Endothelial cell of umbilical vein (primary cell): ENCODE data around the gene EIF3D. TPM values are rescaled to one million over a fixed set of nuclear protein-coding genes. Genes with fewer than 3 reads are reported as not detected.

Experiments used
- BruUV-seq: library from RNA; stranded (reverse); fragments of 400-500 nt; replicated peaks from 2 replicates; lab custom pipeline; 2021; lab: Mats Ljungman, UMichigan
- CTCF ChIA-PET: fragments of 300-600, 350-600 bp; sonication (Branson Sonifier 250); formaldehyde crosslinking; loops from one replicate; lab custom pipeline; 2021; ENCODE audit warnings: antibody characterized with exemption, inconsistent platforms; lab: Charles Lee
- POLR2A ChIA-PET: fragments of 300-600, 350-600 bp; sonication (Branson Sonifier 250); formaldehyde crosslinking; loops from one replicate; lab custom pipeline; 2021; ENCODE audit warnings: antibody characterized with exemption, inconsistent platforms; lab: Charles Lee
- DNase-seq: peaks from one replicate; pipeline ENCODE4 v3.0.0-alpha.2; 2011; ENCODE audit warnings: low read depth, low spot score
- FAIRE-seq: peaks from 2 replicates; lab custom pipeline; 2011; peaks lifted over from hg19 to GRCh38; lab: Jason Lieb, UNC
- H2AFZ ChIP-seq: 2 replicates; pipeline ENCODE4 v1.6.0; 2012; ENCODE audit warnings: low read depth, low read length, control low read depth, inconsistent platforms
- H3K27ac ChIP-seq: 2 replicates; pipeline ENCODE4 v1.5.1; 2011; ENCODE audit warnings: low read depth, mild to moderate bottlenecking, control low read depth, low read length, moderate library complexity; ENCODE audit not compliant: insufficient read depth
- H3K27me3 ChIP-seq, 2 experiments: 2 replicates each; pipeline versions ENCODE4 v1.6.0 to v1.6.1; 2011; ENCODE audit warnings: low read length in 2 of 2, mixed read lengths in 1 of 2; ENCODE audit not compliant: control insufficient read depth in 2 of 2, insufficient read depth in 2 of 2
- H3K36me3 ChIP-seq, 2 experiments: 2 replicates in 1 of 2; 3 replicates in 1 of 2; pipeline ENCODE4 v1.5.1; 2011; ENCODE audit warnings: low read length in 2 of 2, mild to moderate bottlenecking in 1 of 2, moderate library complexity in 1 of 2; ENCODE audit not compliant: control insufficient read depth in 2 of 2, insufficient read depth in 2 of 2; ENCODE audit errors: extremely low read depth in 1 of 2
- H3K4me1 ChIP-seq: 3 replicates; pipeline ENCODE4 v1.5.1; 2011; ENCODE audit warnings: mild to moderate bottlenecking, low read length; ENCODE audit not compliant: control insufficient read depth, insufficient read depth; ENCODE audit errors: extremely low read depth
- H3K4me2 ChIP-seq: 2 replicates; pipeline ENCODE4 v1.6.1; 2011; ENCODE audit warnings: low read length, control low read depth, mixed read lengths; ENCODE audit not compliant: insufficient read depth
- H3K4me3 ChIP-seq, 3 experiments: fragments of 200-600 bp in 1 of 3; sonication (generic), shearing (Covaris generic) in 1 of 3; replicated peaks in 1 of 3; 2 replicates each; pipeline ENCODE4 v1.5.1; 2011 to 2016; ENCODE audit warnings: control low read depth in 3 of 3, low read length in 3 of 3, mild to moderate bottlenecking in 2 of 3, inconsistent platforms in 1 of 3, low read depth in 1 of 3, moderate library complexity in 1 of 3; ENCODE audit not compliant: insufficient read depth in 1 of 3
- H3K79me2 ChIP-seq: 2 replicates; pipeline ENCODE4 v1.6.0; 2012; ENCODE audit warnings: low read length, inconsistent platforms; ENCODE audit not compliant: control insufficient read depth, insufficient read depth
- H3K9ac ChIP-seq: replicated peaks from 2 replicates; pipeline ENCODE3; 2011; ENCODE audit warnings: low read length, control low read depth; ENCODE audit not compliant: insufficient read depth; ENCODE audit errors: extremely low read depth
- H3K9me1 ChIP-seq: replicated peaks from 3 replicates; pipeline ENCODE4 v1.6.0; 2011; ENCODE audit warnings: mild to moderate bottlenecking, low read length; ENCODE audit not compliant: control insufficient read depth, insufficient read depth; ENCODE audit errors: extremely low read depth
- H3K9me3 ChIP-seq: replicated peaks from 2 replicates; pipeline ENCODE4 v1.5.1; 2012; ENCODE audit warnings: low read length, inconsistent platforms; ENCODE audit not compliant: control insufficient read depth, insufficient read depth
- H4K20me1 ChIP-seq: replicated peaks from 2 replicates; pipeline ENCODE3; 2011; ENCODE audit warnings: mild to moderate bottlenecking, low read length; ENCODE audit not compliant: control insufficient read depth, insufficient read depth; ENCODE audit errors: extremely low read depth
- EZH2 ChIP-seq: IDR thresholded peaks from 2 replicates; pipeline ENCODE4 v1.6.1; 2012; ENCODE audit warnings: borderline replicate concordance, low read depth, mild to moderate bottlenecking, moderate library complexity, low read length, inconsistent platforms; ENCODE audit not compliant: severe bottlenecking
- FOS ChIP-seq: IDR thresholded peaks from 2 replicates; pipeline ENCODE4 v1.6.1; 2011; ENCODE audit warnings: mild to moderate bottlenecking, low read length, moderate library complexity, borderline replicate concordance; ENCODE audit not compliant: insufficient read depth
- GATA2 ChIP-seq: IDR thresholded peaks from 2 replicates; pipeline ENCODE4 v1.7.0; 2011; ENCODE audit warnings: low read depth, mild to moderate bottlenecking, moderate library complexity, mixed read lengths, low read length; ENCODE audit not compliant: insufficient read length, insufficient read depth
- JUN ChIP-seq: IDR thresholded peaks from 2 replicates; pipeline ENCODE4 v1.6.1; 2011; ENCODE audit warnings: borderline replicate concordance, low read depth; ENCODE audit not compliant: insufficient read length, insufficient read depth
- MYC ChIP-seq: IDR thresholded peaks from one replicate; pipeline ENCODE4 v1.6.1; 2011; ENCODE audit warnings: mild to moderate bottlenecking, low read depth, low read length
- POLR2A ChIP-seq: IDR thresholded peaks from 2 replicates; pipeline ENCODE4 v1.6.1; 2012; ENCODE audit warnings: low read depth, mild to moderate bottlenecking, control low read depth, low read length
- POLR2AphosphoS5 ChIP-seq: IDR thresholded peaks from 2 replicates; pipeline ENCODE4 v1.6.1; 2012; ENCODE audit warnings: low read depth, mild to moderate bottlenecking, control low read depth, low read length, moderate library complexity; ENCODE audit not compliant: insufficient read depth
- dilution Hi-C: fragments of 300-500 bp; cut with MboI; formaldehyde crosslinking; loops from one replicate; pipeline ENCODE4 v1.15.0; 2019; ENCODE audit warnings: low sequenced_read_pairs; ENCODE audit not compliant: extremely low pct_ligation_motif_present
- intact Hi-C: fragments of 100-400 bp; cut with micrococcal nuclease; formaldehyde crosslinking; loops from one replicate; pipeline ENCODE4 v1.10.0; 2022
- polyA plus RNA-seq, 4 experiments: library from polyadenylated mRNA; depleted of rRNA in 3 of 4; stranded (reverse) in 3 of 4; unstranded in 1 of 4; fragments of >200 nt; gene quantifications; 2 replicates each; pipeline versions ENCODE4 v1.2.1 to v1.2.3, GENCODE V29; 2011 to 2012; ENCODE audit warnings: missing spikeins in 1 of 4
- total RNA-seq: library from RNA; stranded (reverse); gene quantifications from 2 replicates; pipeline ENCODE4 v1.2.3, GENCODE V29; 2021
- TF ChIP-seq, protein P1 (sequence below), 2 donors: IDR thresholded peaks; 1 replicate in 1 of 2; 2 replicates in 1 of 2; pipeline ENCODE4 v1.5.1; 2011; ENCODE audit warnings: low read length in 2 of 2, mild to moderate bottlenecking in 2 of 2, moderate library complexity in 2 of 2, control low read depth in 1 of 2, inconsistent platforms in 1 of 2, low read depth in 1 of 2; ENCODE audit not compliant: insufficient read depth in 1 of 2; ENCODE audit errors: extremely low read depth in 1 of 2
- TF ChIP-seq, protein P2 (sequence below): IDR thresholded peaks from 2 replicates; pipeline ENCODE4 v1.6.1; 2011; ENCODE audit not compliant: insufficient read depth, insufficient read length

Gene EIF3D
- total and polyA plus RNA-seq, 2 donors (not counting 3 experiments of a cell fraction or from before 2014, with no cell fraction given): 201 to 413 TPM

DNA sequence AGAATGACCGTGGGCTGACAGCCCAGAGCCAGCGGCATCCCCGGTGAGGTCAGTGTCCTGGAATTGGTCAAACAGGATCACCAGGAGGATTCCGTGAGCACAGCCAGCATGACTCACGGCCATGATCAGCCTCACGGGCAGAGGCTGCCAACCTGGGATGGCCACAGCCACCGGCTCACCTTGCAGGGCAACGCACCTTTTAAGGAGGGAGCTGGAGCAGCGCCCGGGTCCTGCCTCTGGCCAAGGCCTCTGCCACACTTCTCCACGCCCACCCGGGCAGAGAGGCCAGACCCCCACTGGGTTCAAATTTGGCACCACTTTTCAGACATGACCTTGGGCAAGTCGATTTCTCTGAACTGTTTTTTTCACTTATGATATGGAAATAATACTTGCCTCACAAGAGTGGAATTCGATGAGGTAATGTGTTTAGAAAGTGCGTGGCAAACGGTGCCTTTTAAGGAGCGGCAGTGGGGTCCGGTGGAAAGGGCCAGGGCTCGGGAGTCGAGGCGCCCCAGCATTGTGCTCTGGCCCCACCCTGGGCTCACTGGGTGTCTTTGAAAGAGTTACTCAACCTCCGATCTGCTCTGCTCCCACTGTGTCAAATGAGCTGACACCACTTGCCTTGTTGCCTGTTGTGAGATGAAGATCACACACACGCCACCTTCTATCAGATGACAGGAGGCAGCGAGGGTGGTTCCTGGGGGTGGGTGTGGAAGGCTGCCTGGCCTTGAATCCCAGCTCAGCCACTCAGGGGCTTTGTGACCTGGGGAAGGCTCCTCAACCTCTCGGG, 63.5 kb downstream of the EIF3D start:
- Histone ChIP-seq H3K9ac (peak overlapping the region; percentile 57), H3K27ac (peak overlapping the region; percentile 91), H3K4me2 (no peak overlapping the region), H3K4me1 (peaks cover 69% of the 10 kb centered on the region), H2AFZ (no peak overlapping the region), H3K36me3 (no peaks in the 10 kb centered on the region), H3K79me2 (peaks cover 5% of the 10 kb centered on the region), H3K9me1 (no peaks in the 10 kb centered on the region), H4K20me1 (no peaks in the 10 kb centered on the region), H3K9me3 (no peaks in the 10 kb centered on the region), H3K27me3 (no peaks in the 10 kb centered on the region), H3K4me3 (no peak overlapping the region)
- DNase-seq (peak; percentile 91), FAIRE-seq (peak; percentile 89)
- no TSS peak for BruUV-seq
- dilution Hi-C loops: no loop called here
- TF ChIP-seq EZH2 (no peak), FOS (peak; percentile 41), GATA2 (no peak), JUN (peak; percentile 85), MYC (no peak), POLR2A (no peak), POLR2AphosphoS5 (no peak)
- TF ChIP-seq, protein P1, sequence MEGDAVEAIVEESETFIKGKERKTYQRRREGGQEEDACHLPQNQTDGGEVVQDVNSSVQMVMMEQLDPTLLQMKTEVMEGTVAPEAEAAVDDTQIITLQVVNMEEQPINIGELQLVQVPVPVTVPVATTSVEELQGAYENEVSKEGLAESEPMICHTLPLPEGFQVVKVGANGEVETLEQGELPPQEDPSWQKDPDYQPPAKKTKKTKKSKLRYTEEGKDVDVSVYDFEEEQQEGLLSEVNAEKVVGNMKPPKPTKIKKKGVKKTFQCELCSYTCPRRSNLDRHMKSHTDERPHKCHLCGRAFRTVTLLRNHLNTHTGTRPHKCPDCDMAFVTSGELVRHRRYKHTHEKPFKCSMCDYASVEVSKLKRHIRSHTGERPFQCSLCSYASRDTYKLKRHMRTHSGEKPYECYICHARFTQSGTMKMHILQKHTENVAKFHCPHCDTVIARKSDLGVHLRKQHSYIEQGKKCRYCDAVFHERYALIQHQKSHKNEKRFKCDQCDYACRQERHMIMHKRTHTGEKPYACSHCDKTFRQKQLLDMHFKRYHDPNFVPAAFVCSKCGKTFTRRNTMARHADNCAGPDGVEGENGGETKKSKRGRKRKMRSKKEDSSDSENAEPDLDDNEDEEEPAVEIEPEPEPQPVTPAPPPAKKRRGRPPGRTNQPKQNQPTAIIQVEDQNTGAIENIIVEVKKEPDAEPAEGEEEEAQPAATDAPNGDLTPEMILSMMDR (IDR thresholded peaks at IDR 0.05; ENCODE audit: extremely low read depth in 1 of 2, insufficient read depth in 1 of 2, low read depth in 1 of 2, low read length in 2 of 2): no peak
- TF ChIP-seq, protein P2, sequence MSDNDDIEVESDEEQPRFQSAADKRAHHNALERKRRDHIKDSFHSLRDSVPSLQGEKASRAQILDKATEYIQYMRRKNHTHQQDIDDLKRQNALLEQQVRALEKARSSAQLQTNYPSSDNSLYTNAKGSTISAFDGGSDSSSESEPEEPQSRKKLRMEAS: no peak
- intact Hi-C loops: loop anchor here (1.0 to 5.0 kb wide), 5 partner anchors 10 to 136 kb away; no protein-coding TSS in a partner anchor
- CTCF ChIA-PET: interaction anchor here (0.5 to 3.4 kb wide), 2 partner anchors 77 to 81 kb away, joined by 5 to 10 read pairs; partner anchors contain the start of gene MYH9
- POLR2A ChIA-PET: interaction anchor here (1.0 to 1.7 kb wide), 5 partner anchors 14 to 134 kb away, joined by 4 to 11 read pairs (median 5); partner anchors contain the start of gene MYH9
